NCI-H460 (cell line): ENCODE results near the gene SUFU. TPM values are rescaled to one million over a fixed set of nuclear protein-coding genes. Genes with fewer than 3 reads are reported as not detected.

Experiments
- DNase-seq: peaks from one replicate; pipeline ENCODE4 v3.0.0-alpha.2; 2016; ENCODE audit warnings: low read depth; ENCODE audit errors: extremely low read depth
- total RNA-seq: library from RNA; depleted of rRNA; stranded (reverse); fragments of >200 nt; shearing (Covaris generic); gene quantifications from 2 replicates; pipeline ENCODE4 v1.2.3, GENCODE V29; 2014

The SUFU gene
- total RNA-seq, 1 experiment from 2014 or later = 1.9 TPM

- DNase-seq = no peak
Measured at GRCh38 chr10:102588875-102589274, 85.1 kb downstream of the SUFU start.

- no peak for DNase-seq
Measured at GRCh38 chr10:102593074-102593803, 89.5 kb downstream of the SUFU start.

GRCh38 chr10:102593804-102594079 is 90.0 kb downstream of the SUFU start:
- no peak for DNase-seq

DNA sequence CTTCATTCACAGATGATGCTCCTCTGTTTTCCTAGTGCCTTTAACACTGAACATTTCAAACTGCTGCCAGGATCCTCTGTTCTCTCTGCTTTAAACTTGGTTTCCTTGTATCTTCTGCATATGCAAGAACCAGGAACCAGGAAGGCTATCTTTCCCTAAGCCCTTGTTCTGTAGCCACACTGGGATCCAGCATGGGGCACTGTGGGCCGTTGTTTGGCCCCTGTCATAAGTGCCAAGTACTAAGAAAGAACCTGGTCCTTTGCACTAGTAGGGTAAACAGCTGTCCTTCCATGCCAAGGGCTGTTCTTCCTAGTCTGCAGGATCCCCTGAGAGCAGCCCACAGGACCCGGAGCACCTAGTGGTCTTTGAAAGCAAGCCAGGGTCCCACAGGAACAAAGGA is 91.5 kb downstream of the SUFU start:
- no peak for DNase-seq

- no peak for DNase-seq
Measured at GRCh38 chr10:102595897-102596296, 92.1 kb downstream of the SUFU start.

GRCh38 chr10:102596506-102596971 is 92.8 kb downstream of the SUFU start:
- peak; percentile 20 for DNase-seq

GRCh38 chr10:102597131-102597991 is 93.6 kb downstream of the SUFU start:
- DNase-seq = no peak

GRCh38 chr10:102598243-102598642 is 94.5 kb downstream of the SUFU start:
- no peak for DNase-seq

DNA sequence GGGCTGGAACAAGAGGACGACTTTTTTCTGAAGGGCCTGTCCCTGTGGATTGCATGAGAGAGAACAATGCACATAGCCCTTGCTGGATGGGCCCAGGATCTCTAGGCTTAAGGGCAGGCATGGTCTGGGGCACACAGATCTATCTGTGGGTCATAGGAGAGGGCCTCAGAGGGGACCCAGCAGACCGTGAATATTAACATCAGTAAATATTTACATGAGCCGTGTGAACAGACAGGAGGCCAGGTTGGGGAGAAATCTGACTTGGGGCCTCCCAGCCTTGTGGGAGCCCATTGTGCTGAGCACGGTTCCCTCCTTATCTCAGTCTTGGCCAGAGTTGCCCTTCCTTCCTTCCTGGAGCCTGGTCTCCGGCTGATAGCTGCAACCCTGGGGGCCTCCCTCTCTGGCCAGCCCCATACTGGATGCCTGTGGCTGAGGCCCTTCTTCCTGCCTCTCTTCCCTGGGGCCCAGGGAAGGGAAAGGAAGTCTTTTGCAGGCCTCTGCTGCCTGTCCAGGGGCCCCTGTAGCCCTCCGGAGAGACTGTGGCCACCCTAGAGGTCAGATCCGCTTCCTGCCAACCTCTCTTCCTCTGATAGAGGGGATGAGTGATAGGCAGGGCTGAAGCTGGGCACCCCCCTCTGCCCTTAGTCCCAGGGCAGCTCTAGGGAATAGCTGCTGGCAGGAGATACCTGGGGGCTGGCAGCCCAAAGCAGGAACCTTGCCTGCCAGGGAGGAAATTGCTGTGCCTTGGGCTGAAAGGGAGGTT is 96.0 kb downstream of the SUFU start:
- no peak for DNase-seq

DNA sequence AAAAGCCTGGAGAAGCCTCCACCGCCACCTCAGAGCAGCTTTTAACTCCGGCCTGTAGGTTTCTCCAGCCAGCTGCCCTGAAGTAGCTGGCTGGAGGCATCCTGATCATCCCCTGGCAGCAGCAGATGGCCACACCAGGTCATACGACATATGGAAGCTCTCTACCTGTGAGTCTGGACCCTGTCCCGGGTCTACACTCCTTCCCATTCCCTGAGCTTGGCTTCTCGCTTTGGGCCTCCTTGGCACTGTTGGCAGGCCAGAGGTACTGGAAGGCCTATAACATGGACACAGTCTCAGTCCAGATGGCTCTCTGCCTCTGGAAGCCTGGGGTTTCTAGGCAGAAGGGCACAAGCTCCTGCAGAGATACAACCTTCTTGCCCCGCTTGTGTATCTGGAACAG is 97.0 kb downstream of the SUFU start:
- DNase-seq = no peak

DNA sequence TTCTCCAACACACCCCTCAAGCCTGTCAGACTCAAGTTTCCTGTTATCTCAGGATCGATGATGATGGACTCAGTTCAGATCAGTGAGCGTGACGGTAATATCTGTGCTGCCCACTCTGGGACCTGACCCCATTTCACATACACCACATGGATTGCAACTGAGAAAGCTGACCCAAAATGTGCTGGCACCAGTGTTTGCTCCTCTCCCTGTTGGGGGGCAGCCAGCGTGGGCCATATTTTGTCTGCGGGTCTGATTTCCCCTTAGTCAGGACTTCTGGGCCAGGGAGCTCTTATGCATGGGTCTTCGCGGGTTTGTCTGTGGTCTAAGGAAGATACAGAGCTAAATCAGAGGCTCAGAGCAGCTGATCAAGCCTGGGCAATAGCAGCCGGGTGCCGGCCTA is 97.9 kb downstream of the SUFU start:
- DNase-seq = no peak

DNA sequence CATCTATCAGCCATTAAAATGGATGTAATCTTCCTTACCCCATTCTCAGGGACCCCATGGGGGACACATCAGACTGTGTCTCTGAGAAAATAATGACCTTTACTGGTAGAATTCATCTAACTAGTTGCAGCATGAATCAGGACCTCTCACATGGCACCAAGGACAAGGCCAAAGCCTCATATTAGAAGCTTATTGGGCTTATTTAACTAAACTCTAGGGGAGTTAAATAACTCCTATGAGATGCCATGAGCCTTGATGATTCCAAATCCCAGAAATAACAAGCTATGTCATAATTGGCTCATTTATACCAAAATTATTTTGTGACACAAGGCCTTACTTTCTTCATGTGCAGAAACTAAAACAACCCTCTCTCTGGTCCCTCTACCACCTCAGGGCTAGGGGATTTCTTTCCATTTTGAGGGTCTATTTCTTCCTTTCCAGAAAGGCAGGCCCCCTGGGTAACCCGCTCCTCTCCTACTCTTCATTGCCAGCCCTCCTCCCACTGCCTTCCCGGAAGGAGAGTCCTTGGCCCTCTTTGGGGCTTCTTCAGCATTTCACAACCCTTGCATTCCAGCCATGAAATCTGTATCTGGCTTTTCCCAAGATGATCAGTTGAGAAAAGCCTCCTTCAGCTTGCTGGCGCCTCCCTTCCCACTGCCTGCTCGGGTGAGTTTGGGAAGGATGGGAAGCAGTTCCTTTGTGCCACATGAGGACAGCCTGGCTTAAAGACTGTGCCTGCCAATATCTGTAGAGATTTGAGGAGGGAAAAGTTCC is 98.7 kb downstream of the SUFU start:
- no peak for DNase-seq

DNA sequence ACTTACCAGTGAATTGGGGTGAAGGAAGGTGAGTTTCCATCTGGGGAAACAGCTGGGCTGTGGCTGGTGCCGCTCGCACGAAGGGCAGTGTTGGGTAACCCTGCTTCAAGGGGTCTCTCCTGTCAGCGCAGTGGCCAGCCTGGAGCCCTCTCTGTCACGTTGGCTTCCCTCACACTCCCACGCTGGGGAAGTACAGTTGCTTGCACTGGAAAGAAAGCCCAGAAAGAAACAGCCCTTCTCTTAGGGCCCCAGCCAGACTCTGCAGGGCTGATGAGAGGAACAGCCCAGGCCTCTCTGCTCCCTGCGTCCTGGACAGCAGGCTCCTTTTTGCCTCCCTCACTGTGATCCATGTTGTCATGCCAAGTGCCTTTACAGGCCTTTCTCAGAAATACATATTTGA is 100.2 kb downstream of the SUFU start:
- no peak for DNase-seq

GRCh38 chr10:102604439-102604841 is 100.7 kb downstream of the SUFU start:
- DNase-seq = no peak

DNA sequence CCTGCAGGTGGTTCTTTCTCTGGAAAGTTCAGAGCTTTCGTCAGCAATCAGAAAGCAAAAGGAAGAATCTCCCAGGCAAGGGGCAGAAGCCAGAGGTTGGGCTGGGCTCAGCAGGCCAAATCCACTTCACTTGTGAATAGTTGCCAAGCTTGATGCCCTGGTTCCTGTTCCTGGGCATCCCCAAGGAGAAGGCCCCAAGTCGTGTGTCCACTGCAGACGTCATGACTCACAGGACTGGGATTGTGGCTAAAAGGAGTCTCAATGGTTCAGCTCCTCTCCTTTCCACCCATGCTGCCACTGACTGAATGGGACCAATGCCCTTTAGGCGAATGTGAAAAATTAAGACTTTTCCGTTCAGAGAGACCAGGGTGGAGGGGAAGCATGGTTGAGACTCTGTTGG is 101.9 kb downstream of the SUFU start:
- DNase-seq = no peak

GRCh38 chr10:102608487-102608886 is 104.7 kb downstream of the SUFU start:
- no peak for DNase-seq

- no peak for DNase-seq
Measured at GRCh38 chr10:102610441-102610887, 106.7 kb downstream of the SUFU start.

GRCh38 chr10:102611514-102612087 is 107.8 kb downstream of the SUFU start:
- no peak for DNase-seq

DNA sequence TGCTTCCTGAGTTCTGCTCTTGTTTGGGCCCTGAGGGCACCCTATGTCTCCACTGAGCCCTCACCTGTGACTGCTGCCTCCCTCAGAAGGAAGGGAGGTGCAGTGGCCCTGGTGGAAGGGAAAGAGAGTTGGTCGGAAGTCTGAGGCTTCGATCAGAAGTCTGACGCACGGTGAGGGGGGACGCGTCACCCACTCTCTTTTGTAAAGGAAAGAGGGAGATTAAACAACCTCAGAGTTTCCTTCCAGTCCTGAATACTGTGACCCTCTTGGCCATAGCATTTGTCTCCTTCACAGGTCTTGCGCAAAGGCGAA is 109.1 kb downstream of the SUFU start:
- no peak for DNase-seq

DNA sequence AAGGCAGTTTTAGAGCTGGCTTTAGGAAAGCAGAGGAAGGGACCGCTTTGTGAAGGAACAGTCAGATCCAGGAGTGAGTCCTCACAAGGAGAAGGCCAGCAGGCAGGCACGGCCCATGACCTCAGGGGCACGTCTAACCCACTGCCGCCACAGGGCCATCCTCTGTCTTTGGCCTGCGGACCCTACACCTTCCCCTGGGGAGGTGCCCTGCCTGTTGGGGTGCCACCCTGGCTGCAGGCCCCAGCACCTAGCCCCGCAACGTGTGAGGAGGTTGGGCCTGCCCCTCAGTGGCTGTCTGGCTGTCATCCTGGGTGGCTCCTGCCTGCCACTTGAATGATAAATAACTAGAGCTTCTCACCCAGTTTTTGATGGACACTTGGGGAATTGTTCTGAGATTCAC is 109.5 kb downstream of the SUFU start:
- no peak for DNase-seq
